ENCODE data around the gene KIAA1217. TPM values are rescaled to one million over a fixed set of nuclear protein-coding genes. Genes with fewer than 3 reads are reported as not detected.

KIAA1217 gene
- polyA plus RNA-seq, 3 donors = not detected

GRCh38 chr10:24451325-24451820, 242.4 kb downstream of the KIAA1217 start:
- Histone ChIP-seq H3K79me2 (ENCODE audit: insufficient read depth, low read length) (no peaks in the 10 kb centered on the region), H3K27me3 (ENCODE audit: control insufficient read depth in 2 of 2, insufficient read depth in 2 of 2, low read length in 2 of 2) (no peaks in the 10 kb centered on the region), H2AFZ (ENCODE audit: insufficient read depth, low read depth, low read length, poor library complexity, severe bottlenecking) (no peak overlapping the region), H3K4me2 (replicated peaks; ENCODE audit: extremely low read depth, low read length, poor library complexity, severe bottlenecking) (no peak overlapping the region), H3K36me3 (replicated peaks in 1 of 2; ENCODE audit: control insufficient read depth in 1 of 2, insufficient read depth in 2 of 2, low read length in 2 of 2) (no peaks in the 10 kb centered on the region), H3K4me3 (replicated peaks in 1 of 3; ENCODE audit: low read depth in 2 of 3, low read length in 3 of 3) (no peak overlapping the region), H3K9me3 (replicated peaks in 1 of 2; ENCODE audit: control insufficient read depth in 1 of 2, insufficient read depth in 1 of 2, low read length in 2 of 2) (no peaks in the 10 kb centered on the region), H3K9ac (ENCODE audit: insufficient read depth, low read length, poor library complexity, severe bottlenecking) (no peak overlapping the region), H3K4me1 (ENCODE audit: control insufficient read depth in 1 of 2, insufficient read depth in 2 of 2, low read length in 2 of 2) (no peaks in the 10 kb centered on the region), H4K20me1 (ENCODE audit: insufficient read depth, low read length) (no peaks in the 10 kb centered on the region), H3K27ac (ENCODE audit: low read depth in 1 of 2, low read length in 2 of 2) (no peak overlapping the region)
- Mint-ChIP-seq H3K27ac (no peak overlapping the region), H3K27me3 (ENCODE audit: low read depth in 3 of 3) (peaks cover 0 to 2% (median 2%) of the 10 kb centered on the region in 3 donors), H3K4me1 (no peaks in the 10 kb centered on the region), H3K4me3 (no peak overlapping the region), H3K9me3 (peaks cover 0 to 4% (median 0%) of the 10 kb centered on the region in 7 donors), H3K36me3 (no peaks in the 10 kb centered on the region)
- TF ChIP-seq, protein P1, sequence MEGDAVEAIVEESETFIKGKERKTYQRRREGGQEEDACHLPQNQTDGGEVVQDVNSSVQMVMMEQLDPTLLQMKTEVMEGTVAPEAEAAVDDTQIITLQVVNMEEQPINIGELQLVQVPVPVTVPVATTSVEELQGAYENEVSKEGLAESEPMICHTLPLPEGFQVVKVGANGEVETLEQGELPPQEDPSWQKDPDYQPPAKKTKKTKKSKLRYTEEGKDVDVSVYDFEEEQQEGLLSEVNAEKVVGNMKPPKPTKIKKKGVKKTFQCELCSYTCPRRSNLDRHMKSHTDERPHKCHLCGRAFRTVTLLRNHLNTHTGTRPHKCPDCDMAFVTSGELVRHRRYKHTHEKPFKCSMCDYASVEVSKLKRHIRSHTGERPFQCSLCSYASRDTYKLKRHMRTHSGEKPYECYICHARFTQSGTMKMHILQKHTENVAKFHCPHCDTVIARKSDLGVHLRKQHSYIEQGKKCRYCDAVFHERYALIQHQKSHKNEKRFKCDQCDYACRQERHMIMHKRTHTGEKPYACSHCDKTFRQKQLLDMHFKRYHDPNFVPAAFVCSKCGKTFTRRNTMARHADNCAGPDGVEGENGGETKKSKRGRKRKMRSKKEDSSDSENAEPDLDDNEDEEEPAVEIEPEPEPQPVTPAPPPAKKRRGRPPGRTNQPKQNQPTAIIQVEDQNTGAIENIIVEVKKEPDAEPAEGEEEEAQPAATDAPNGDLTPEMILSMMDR (IDR thresholded peaks at IDR 0.05) = no peak
- no peak for DNase-seq
- WGBS (ENCODE audit: insufficient coverage) = no CpG with 5 or more reads among the region's 4 CpGs
- intact Hi-C loops (cut with micrococcal nuclease) = no loop called here

DNA sequence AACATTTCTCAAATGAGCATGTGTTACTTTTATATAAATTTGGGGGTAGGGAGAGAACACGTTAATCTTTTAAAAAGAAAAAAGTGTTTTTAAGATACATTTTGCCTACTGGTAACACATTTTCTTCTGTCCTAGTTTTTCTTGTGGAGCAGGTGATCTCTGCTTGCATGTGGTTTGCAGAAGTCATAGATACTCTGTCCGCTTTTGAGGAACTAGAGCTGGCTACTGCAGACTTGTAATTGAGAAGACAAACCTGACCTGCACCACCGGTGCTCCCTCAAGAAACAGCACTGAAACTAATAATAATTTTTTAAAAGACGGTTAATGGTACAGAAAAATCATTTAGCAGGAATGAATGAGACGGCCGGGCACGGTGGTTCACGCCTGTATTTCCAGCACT, 243.1 kb downstream of the KIAA1217 start:
- H4K20me1 ChIP-seq (ENCODE audit: insufficient read depth, low read length) = no peaks in the 10 kb centered on the region
- H3K27ac Mint-ChIP-seq = no peak overlapping the region

More for the DNA sequence above, 243.1 kb downstream of the KIAA1217 start:
- no peaks in the 10 kb centered on the region for H3K27me3 ChIP-seq (ENCODE audit: control insufficient read depth in 2 of 2, insufficient read depth in 2 of 2, low read length in 2 of 2)
- H3K27ac ChIP-seq (ENCODE audit: low read depth in 1 of 2, low read length in 2 of 2) = no peak overlapping the region
- Mint-ChIP-seq H3K4me3 (no peak overlapping the region), H3K9me3 (peaks cover 0 to 4% (median 0%) of the 10 kb centered on the region in 7 donors), H3K36me3 (no peaks in the 10 kb centered on the region), H3K4me1 (no peaks in the 10 kb centered on the region), H3K27me3 (ENCODE audit: low read depth in 3 of 3) (peaks cover 0 to 2% (median 2%) of the 10 kb centered on the region in 3 donors)
- no peaks in the 10 kb centered on the region for H3K36me3 ChIP-seq (replicated peaks in 1 of 2; ENCODE audit: control insufficient read depth in 1 of 2, insufficient read depth in 2 of 2, low read length in 2 of 2)
- intact Hi-C loops (cut with micrococcal nuclease) = no loop called here
- no peak overlapping the region for H2AFZ ChIP-seq (ENCODE audit: insufficient read depth, low read depth, low read length, poor library complexity, severe bottlenecking)
- no peaks in the 10 kb centered on the region for H3K79me2 ChIP-seq (ENCODE audit: insufficient read depth, low read length)
- no peak overlapping the region for H3K4me2 ChIP-seq (replicated peaks; ENCODE audit: extremely low read depth, low read length, poor library complexity, severe bottlenecking)
- TF ChIP-seq, protein P1 (IDR thresholded peaks at IDR 0.05) = no peak
- WGBS (ENCODE audit: insufficient coverage) = 95% methylated on average over 4 of the region's 8 CpGs
- H3K9me3 ChIP-seq (replicated peaks in 1 of 2; ENCODE audit: control insufficient read depth in 1 of 2, insufficient read depth in 1 of 2, low read length in 2 of 2) = no peaks in the 10 kb centered on the region
- no peaks in the 10 kb centered on the region for H3K4me1 ChIP-seq (ENCODE audit: control insufficient read depth in 1 of 2, insufficient read depth in 2 of 2, low read length in 2 of 2)
- H3K9ac ChIP-seq (ENCODE audit: insufficient read depth, low read length, poor library complexity, severe bottlenecking) = no peak overlapping the region
- H3K4me3 ChIP-seq (replicated peaks in 1 of 3; ENCODE audit: low read depth in 2 of 3, low read length in 3 of 3) = no peak overlapping the region
- DNase-seq = no peak
